CD4-positive, CD25-positive, alpha-beta regulatory T cell (primary cell): ENCODE measurements around the gene SMARCA2. TPM values are rescaled to one million over a fixed set of nuclear protein-coding genes. Genes with fewer than 3 reads are reported as not detected.

Experiments
- ATAC-seq, 2 donors: fragments of 150-1000 bp; cut with Tn5 transposase; one replicate each; pipeline ENCODE4 v1.10.0; 2021; ENCODE audit warnings: low read depth in 2 of 2, moderate number of reproducible peaks in 2 of 2, moderate library complexity in 1 of 2
- DNase-seq, 3 donors: peaks; one replicate each; pipeline versions ENCODE4 v3.0.0 to v3.0.0-alpha.2; 2012 to 2022; ENCODE audit warnings: mixed read lengths in 1 of 3
- H3K27ac ChIP-seq: one replicate; pipeline ENCODE4 v1.7.0; 2013; ENCODE audit warnings: mild to moderate bottlenecking, low read length; ENCODE audit not compliant: insufficient read depth, poor library complexity, severe bottlenecking
- H3K27me3 ChIP-seq: one replicate; pipeline ENCODE4 v1.7.0; 2013; ENCODE audit warnings: low read length; ENCODE audit not compliant: control insufficient read depth, insufficient read depth
- H3K36me3 ChIP-seq: one replicate; pipeline ENCODE4 v1.7.0; 2013; ENCODE audit warnings: mild to moderate bottlenecking, low read length, moderate library complexity; ENCODE audit not compliant: control insufficient read depth, insufficient read depth
- H3K4me1 ChIP-seq: 2 replicates; pipeline ENCODE4 v1.7.0; 2013; ENCODE audit warnings: mild to moderate bottlenecking, low read length; ENCODE audit not compliant: insufficient read depth, control insufficient read depth, poor library complexity, severe bottlenecking
- H3K4me3 ChIP-seq: one replicate; pipeline ENCODE4 v1.7.0; 2013; ENCODE audit warnings: low read depth, mild to moderate bottlenecking, low read length, moderate library complexity
- H3K9me3 ChIP-seq, 2 experiments: 1 replicate in 1 of 2; 2 replicates in 1 of 2; pipeline ENCODE4 v1.7.0; 2013; ENCODE audit warnings: low read length in 2 of 2, mild to moderate bottlenecking in 1 of 2, moderate library complexity in 1 of 2; ENCODE audit not compliant: control insufficient read depth in 2 of 2
- H3K27ac Mint-ChIP-seq, 3 donors: one replicate each; pipeline ENCODE4 v1.8.0; 2020 to 2022; ENCODE audit warnings: mild to moderate bottlenecking in 3 of 3, mixed read lengths in 3 of 3, moderate library complexity in 2 of 3
- H3K27me3 Mint-ChIP-seq: one replicate; pipeline ENCODE4 v1.8.0; 2022; ENCODE audit warnings: mild to moderate bottlenecking, mixed read lengths
- H3K36me3 Mint-ChIP-seq: one replicate; pipeline ENCODE4 v1.8.0; 2020; ENCODE audit warnings: mixed read lengths
- H3K4me1 Mint-ChIP-seq, 4 donors: one replicate each; pipeline ENCODE4 v1.8.0; 2020 to 2022; ENCODE audit warnings: mixed read lengths in 4 of 4, mild to moderate bottlenecking in 1 of 4
- H3K4me3 Mint-ChIP-seq, 4 donors: one replicate each; pipeline ENCODE4 v1.8.0; 2020 to 2022; ENCODE audit warnings: mild to moderate bottlenecking in 4 of 4, mixed read lengths in 4 of 4, moderate library complexity in 3 of 4
- H3K9me3 Mint-ChIP-seq, 7 donors: one replicate each; pipeline ENCODE4 v1.8.0; 2020 to 2022; ENCODE audit warnings: mixed read lengths in 7 of 7, mild to moderate bottlenecking in 3 of 7, moderate library complexity in 2 of 7
- polyA plus RNA-seq, 4 donors: library from polyadenylated mRNA; unstranded; fragments of 300-500 nt; fragmentation: Illumina TruSeq; gene quantifications; one replicate each; pipeline ENCODE4 v1.2.3, GENCODE V29; 2021
- total RNA-seq: library from RNA; stranded (reverse); gene quantifications from one replicate; pipeline ENCODE4 v1.2.3, GENCODE V29; 2022

Gene SMARCA2
- total and polyA plus RNA-seq, 5 donors from 2014 or later = 28.7 to 298 (median 37.8) TPM

GRCh38 chr9:2016408-2017330 lies 1.5 kb downstream of the SMARCA2 start:
- Mint-ChIP-seq H3K9me3 (peaks cover 0 to 3% (median 0%) of the 10 kb centered on the region in 7 donors), H3K27ac (peak overlapping the region; percentile 98 to 100 (median 99)), H3K27me3 (peaks cover 16% of the 10 kb centered on the region), H3K4me1 (peaks cover 25 to 49% (median 42%) of the 10 kb centered on the region in 4 donors), H3K4me3 (peak overlapping the region; percentile 91 to 100 (median 100)), H3K36me3 (peaks cover 4% of the 10 kb centered on the region)
- ATAC-seq (no peak), DNase-seq (peak; percentile 55 to 60 (median 58))
- H3K9me3 ChIP-seq = no peaks in the 10 kb centered on the region
- no peaks in the 10 kb centered on the region for H3K27me3 ChIP-seq
- peaks cover 42% of the 10 kb centered on the region for H3K4me1 ChIP-seq
- H3K4me3 ChIP-seq = peak overlapping the region; percentile 80
- peak overlapping the region; percentile 93 for H3K27ac ChIP-seq
- H3K36me3 ChIP-seq = no peaks in the 10 kb centered on the region

- Mint-ChIP-seq H3K27me3 (peaks cover 14% of the 10 kb centered on the region), H3K9me3 (peaks cover 0 to 3% (median 0%) of the 10 kb centered on the region in 7 donors)
- H3K4me3 ChIP-seq = peak overlapping the region; percentile 95
Measured at GRCh38 chr9:2017331-2018161, 2.4 kb downstream of the SMARCA2 start.

GRCh38 chr9:2018162-2018643 lies 3.1 kb downstream of the SMARCA2 start:
- Mint-ChIP-seq H3K9me3 (peaks cover 0 to 3% (median 0%) of the 10 kb centered on the region in 7 donors), H3K4me3 (peak overlapping the region; percentile 91 to 100 (median 99)), H3K4me1 (peaks cover 39 to 62% (median 49%) of the 10 kb centered on the region in 4 donors), H3K27ac (peak overlapping the region; percentile 98 to 100 (median 99)), H3K27me3 (peaks cover 10% of the 10 kb centered on the region), H3K36me3 (peaks cover 8% of the 10 kb centered on the region)
- H3K4me1 ChIP-seq = peaks cover 57% of the 10 kb centered on the region
- H3K9me3 ChIP-seq = no peaks in the 10 kb centered on the region
- peak overlapping the region; percentile 95 for H3K4me3 ChIP-seq
- ATAC-seq (no peak), DNase-seq (peak in 1 of 3 donors; percentile 25)
- H3K27me3 ChIP-seq = no peaks in the 10 kb centered on the region
- H3K27ac ChIP-seq = peak overlapping the region; percentile 93
- no peaks in the 10 kb centered on the region for H3K36me3 ChIP-seq

More at GRCh38 chr9:2017331-2018161, 2.4 kb downstream of the SMARCA2 start:
- Histone ChIP-seq H3K9me3 (no peaks in the 10 kb centered on the region), H3K27me3 (no peaks in the 10 kb centered on the region), H3K4me1 (peaks cover 51% of the 10 kb centered on the region), H3K27ac (peak overlapping the region; percentile 93), H3K36me3 (no peaks in the 10 kb centered on the region)
- Mint-ChIP-seq H3K27ac (peak overlapping the region; percentile 98 to 100 (median 99)), H3K36me3 (peaks cover 8% of the 10 kb centered on the region), H3K4me1 (peaks cover 34 to 55% (median 45%) of the 10 kb centered on the region in 4 donors), H3K4me3 (peak overlapping the region; percentile 91 to 100 (median 99))
- DNase-seq (peak; percentile 74 to 92 (median 87)), ATAC-seq (peak; percentile 40 to 41)

GRCh38 chr9:2018764-2019558 lies 3.8 kb downstream of the SMARCA2 start:
- no peak for ATAC-seq
- peaks cover 8% of the 10 kb centered on the region for H3K36me3 Mint-ChIP-seq
- H3K9me3 Mint-ChIP-seq = peaks cover 0 to 3% (median 0%) of the 10 kb centered on the region in 7 donors
- Histone ChIP-seq H3K36me3 (no peaks in the 10 kb centered on the region), H3K27ac (peak overlapping the region; percentile 93), H3K9me3 (no peaks in the 10 kb centered on the region), H3K4me3 (peak overlapping the region; percentile 95), H3K27me3 (no peaks in the 10 kb centered on the region), H3K4me1 (peaks cover 63% of the 10 kb centered on the region)
- peak overlapping the region; percentile 91 to 100 (median 99) for H3K4me3 Mint-ChIP-seq
- H3K27me3 Mint-ChIP-seq = peaks cover 10% of the 10 kb centered on the region
- peaks cover 46 to 68% (median 56%) of the 10 kb centered on the region in 4 donors for H3K4me1 Mint-ChIP-seq
- H3K27ac Mint-ChIP-seq = peak overlapping the region; percentile 79 to 100 (median 99)
- peak in 2 of 3 donors; percentile 65 to 84 for DNase-seq

GRCh38 chr9:2019723-2020122 lies 4.6 kb downstream of the SMARCA2 start:
- no peak for DNase-seq
- Histone ChIP-seq H3K4me1 (peaks cover 63% of the 10 kb centered on the region), H3K9me3 (no peaks in the 10 kb centered on the region), H3K27me3 (no peaks in the 10 kb centered on the region), H3K4me3 (peak overlapping the region; percentile 95), H3K27ac (peak overlapping the region; percentile 93), H3K36me3 (no peaks in the 10 kb centered on the region)
- ATAC-seq = no peak
- Mint-ChIP-seq H3K9me3 (peaks cover 0 to 3% (median 0%) of the 10 kb centered on the region in 7 donors), H3K4me3 (peak overlapping the region; percentile 66 to 98 (median 82)), H3K36me3 (peaks cover 8% of the 10 kb centered on the region), H3K27me3 (peaks cover 8% of the 10 kb centered on the region), H3K4me1 (peaks cover 52 to 72% (median 62%) of the 10 kb centered on the region in 4 donors), H3K27ac (peak overlapping the region; percentile 74 to 99 (median 76))

GRCh38 chr9:2021731-2022130 lies 6.6 kb downstream of the SMARCA2 start:
- Mint-ChIP-seq H3K36me3 (peaks cover 8% of the 10 kb centered on the region), H3K9me3 (peaks cover 0 to 2% (median 0%) of the 10 kb centered on the region in 7 donors), H3K4me1 (peaks cover 67 to 88% (median 80%) of the 10 kb centered on the region in 4 donors), H3K27ac (peak overlapping the region; percentile 77 to 92 (median 89)), H3K27me3 (no peaks in the 10 kb centered on the region), H3K4me3 (peak overlapping the region; percentile 54 to 89 (median 74))
- peaks cover 83% of the 10 kb centered on the region for H3K4me1 ChIP-seq
- no peaks in the 10 kb centered on the region for H3K27me3 ChIP-seq
- ATAC-seq (no peak), DNase-seq (no peak)
- H3K4me3 ChIP-seq = peak overlapping the region; percentile 66
- no peaks in the 10 kb centered on the region for H3K9me3 ChIP-seq
- peak overlapping the region; percentile 64 for H3K27ac ChIP-seq
- H3K36me3 ChIP-seq = no peaks in the 10 kb centered on the region
